Measurements from ENCODE around the gene ZNF639.
A peak's percentile ranks its signal among the peaks of the same experiment; 100 is the strongest.

Gene ZNF639

DNA sequence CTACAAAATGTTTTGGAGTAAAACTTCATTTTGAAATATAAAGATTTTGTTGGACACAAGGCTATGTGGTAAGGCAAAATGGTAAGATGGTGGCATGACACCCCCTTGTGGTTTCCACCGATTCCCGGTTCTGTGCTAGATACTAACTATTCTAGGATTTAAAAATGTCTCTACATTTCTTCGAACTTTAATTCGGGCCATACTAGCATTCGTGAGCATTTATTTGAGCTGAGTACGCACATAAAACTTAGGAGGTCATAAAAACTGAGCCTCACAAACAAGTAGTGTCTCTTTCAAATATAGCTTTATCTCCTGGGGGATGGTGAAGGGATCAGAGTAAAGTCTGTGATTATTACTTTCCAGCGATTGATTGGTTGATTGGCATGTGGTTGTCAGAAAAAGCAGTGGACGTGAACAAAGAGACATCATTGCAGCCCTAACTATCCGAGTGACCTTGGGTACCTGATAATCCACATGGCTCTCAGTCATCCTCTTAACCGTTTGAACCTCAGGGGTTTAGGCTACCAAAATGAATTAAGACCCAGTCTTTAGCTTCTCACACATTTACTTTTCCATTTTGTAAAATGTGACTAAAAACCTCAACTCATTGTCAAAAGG lies 1.1 kb upstream of the ZNF639 start:
- peak; percentile 56 to 60 for DNase-seq

GRCh38 chr3:179323197-179324110 lies 623 bp downstream of the ZNF639 start:
- DNase-seq: peak; percentile 54 to 60

- peak; percentile 36 to 57 for DNase-seq
These were observed 1.5 kb downstream of the ZNF639 start for GRCh38 chr3:179324270-179324754.

DNA sequence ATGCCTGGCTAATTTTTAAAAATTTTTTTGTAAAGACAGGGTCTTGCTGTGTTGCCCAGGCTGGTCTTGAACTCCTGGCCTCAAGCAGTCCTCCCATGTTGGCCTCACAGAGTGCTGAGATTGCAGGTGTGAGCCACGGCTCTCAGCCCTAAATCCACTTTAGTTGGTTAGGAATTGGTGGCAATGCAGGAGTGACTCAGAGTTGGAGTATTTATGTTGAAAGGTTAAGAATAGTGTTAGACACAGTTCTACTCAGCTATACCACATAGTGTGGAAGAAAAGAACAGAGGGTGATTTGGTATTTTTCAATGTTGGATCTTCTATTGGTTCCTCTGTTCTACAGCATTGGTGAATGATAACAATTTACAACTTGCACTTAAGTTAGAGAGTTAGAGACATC lies 7.6 kb downstream of the ZNF639 start:
- no peak for DNase-seq

DNA sequence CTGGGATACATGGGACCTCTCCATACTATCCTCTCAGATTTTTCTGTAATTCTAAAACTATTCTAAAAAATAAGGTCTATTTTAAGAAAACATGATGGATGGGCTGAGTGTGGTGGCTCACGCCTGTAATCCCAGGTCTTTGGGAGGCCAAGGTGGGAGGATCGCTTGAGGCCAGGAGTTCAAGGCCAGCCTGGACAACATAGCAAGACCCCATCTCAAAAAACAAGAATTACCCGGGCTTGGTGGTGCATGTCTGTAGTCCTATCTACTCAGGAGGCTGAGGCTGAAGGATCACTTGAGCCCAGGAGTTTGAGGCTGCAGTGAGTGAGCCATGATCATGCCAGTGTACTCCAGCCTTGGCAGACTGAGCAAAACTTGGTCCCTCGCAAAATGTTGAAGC lies 9.4 kb downstream of the ZNF639 start:
- no peak for DNase-seq

DNA sequence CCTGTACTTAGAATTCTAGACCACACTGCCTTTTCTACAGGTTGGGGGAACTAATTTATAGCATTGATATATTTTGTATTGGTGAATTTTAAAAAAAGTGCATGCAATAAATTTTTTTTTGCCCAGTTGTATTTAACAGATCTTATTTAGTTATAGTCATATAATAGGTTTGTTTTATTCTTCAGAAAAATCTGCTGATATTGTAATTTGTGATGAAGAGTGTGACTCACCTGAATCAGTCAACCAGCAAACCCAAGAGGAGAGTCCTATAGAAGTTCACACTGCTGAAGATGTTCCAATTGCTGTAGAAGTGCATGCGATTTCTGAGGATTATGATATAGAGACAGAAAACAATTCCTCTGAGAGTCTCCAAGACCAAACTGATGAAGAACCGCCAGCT lies 10.3 kb downstream of the ZNF639 start:
- DNase-seq: no peak

DNA sequence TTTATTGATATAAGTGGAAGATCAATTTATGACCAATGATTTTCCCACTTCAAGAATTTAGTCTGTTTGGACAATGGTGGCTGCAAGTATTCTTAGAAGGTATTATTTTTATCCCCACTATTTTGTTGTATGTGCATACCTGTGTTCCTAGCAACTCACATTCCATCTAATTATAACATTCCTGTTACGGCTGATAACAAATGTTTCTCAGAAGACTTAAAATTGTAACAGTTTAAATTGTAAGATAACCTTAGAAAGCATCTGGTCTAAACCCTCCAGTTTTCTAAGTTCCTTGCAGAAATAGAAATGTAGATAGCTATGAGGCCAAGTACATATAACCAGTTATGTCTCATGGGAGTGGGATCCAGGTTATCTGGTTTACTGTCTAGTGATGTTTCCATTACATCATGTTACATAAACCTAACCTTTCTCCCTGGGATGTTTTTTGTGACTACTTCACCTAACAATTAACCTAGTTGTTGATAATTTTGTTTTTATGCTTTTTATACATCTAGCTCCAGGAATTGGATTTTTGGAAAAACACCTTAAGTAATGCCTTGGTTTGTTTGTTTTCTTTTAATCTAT lies 13.6 kb downstream of the ZNF639 start:
- no peak for DNase-seq

GRCh38 chr3:179347345-179348194 lies 24.7 kb downstream of the ZNF639 start, which contains the start of gene MFN1:
MFN1 (plus strand) TSS chr3:179347709; CDS start chr3:179348852, 1,143 bp downstream.
- DNase-seq: peak; percentile 98

DNA sequence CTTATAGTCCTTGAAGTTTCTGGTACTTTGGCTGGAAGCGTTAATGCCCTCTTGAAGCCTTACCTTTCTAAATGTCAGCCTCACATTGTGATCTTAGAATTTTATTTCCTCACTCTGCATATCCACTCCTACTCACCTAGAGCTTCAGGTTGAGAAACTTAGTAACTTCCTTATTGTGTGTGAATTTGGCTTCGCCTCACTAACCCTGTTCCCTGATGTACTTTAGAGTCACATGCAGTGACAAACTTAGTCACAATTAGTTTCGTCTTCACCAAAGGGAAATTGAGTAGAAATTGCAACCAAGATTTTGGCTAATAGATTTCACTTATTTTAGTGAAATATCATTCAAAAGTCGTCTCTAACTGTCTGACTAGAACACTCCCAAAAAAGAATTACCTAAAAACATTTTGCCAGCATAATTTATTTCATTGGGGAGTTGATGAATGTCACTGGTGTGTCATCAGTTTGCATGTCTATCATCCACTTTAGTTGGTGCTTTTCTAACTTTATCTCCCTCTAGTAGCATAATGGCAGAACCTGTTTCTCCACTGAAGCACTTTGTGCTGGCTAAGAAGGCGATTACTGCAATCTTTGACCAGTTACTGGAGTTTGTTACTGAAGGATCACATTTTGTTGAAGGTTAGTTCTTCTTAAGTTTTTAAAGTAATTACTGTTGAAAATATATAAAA lies 25.6 kb downstream of the ZNF639 start:
- peak; percentile 86 to 90 for DNase-seq

DNA sequence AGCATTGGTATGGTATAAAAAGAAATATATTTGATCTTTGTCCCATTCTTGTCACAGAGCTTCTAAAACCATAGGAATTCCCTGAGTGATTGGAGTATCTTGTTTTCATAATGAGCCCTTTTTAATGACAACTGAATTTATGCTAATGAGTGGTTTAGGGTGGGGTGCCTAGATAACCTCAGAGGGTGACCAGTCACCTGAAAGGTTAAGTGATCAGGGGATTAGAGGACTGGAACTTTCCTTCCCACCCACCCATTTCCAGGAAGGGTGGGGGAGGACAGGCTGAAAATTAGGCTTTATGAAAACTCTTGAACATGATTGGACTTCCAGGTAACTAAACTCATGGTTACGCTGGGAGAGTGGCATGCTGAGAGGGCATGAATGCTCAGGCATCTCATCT lies 33.2 kb downstream of the ZNF639 start:
- DNase-seq: no peak

GRCh38 chr3:179363332-179363731 lies 40.5 kb downstream of the ZNF639 start:
- no peak for DNase-seq

- DNase-seq: no peak
These were observed 46.8 kb downstream of the ZNF639 start for GRCh38 chr3:179369621-179370020.

DNA sequence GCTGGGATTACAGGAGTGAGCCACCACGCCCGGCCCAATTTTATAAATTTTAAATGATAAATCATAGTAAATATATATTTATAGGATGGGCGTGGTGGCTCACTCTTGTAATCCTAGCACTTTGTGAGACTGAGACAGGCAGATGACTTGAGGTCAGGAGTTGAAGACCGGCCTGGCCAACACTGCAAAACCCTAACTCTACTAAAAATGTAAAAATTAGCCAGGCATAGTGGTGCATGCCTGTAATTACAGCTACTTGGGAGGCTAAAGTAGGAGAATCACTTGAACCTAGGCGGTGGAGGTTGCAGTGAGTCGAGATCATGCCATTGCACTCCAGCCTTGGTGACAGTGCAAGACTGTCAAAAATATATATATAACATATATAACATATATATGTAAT lies 51.1 kb downstream of the ZNF639 start:
- DNase-seq: no peak

DNA sequence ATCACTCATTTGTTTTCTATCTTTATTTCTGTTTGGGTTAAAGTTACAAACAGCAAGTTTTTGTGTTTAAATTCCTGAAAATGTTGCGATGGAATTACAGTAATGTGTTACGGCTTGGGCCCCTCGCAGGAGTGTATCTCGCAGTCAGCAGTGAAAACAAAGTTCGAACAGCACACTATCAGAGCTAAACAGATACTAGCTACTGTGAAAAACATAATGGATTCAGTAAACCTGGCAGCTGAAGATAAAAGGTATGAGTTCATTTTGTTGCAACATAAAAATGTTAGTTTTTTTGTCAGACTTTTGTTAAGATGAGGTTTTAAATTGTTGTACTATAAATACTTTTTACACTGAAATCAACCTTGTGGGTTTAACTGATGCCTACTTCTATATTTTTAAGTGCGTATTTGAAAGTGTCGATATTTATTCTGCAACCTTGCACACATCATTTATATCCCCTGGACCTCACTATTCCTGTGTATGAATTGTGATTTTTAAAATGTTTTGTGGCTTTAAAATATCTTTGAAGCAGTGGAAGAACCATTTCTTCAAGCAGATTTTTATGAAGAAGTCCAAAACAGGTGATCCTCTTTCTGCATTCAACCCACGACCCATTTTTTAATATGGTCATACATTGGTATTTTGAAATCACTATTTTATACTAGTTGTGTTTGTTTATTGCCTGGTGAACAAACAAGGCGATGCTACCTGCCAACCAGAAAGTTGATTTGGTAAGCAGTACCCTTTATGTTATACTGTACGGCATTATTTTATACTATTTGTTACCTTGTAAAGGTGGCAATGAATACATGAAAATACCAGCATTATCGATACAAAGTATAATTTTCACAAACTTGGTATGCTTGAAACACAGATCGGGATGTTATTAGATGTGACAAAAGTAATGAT lies 52.5 kb downstream of the ZNF639 start:
- DNase-seq: no peak

DNA sequence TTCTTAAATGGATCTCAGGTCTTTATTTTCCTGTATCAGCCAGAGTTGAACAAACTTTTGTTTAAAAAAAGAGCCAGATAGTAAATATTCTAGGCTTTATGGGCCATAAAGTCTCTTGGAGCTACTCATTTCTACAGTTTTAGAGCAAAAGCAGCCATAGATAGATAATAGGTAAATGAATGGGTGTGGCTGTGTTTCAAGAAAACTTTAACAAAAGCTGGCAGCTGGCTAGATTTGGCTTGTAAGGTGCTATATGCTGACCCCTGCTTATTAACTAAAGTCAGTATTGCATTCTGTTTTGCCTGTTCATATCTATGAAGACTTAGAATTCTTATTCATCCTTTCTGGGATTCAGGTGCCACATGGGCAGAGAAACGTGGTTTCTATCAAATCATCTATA lies 53.6 kb downstream of the ZNF639 start:
- no peak for DNase-seq
